Measurements from ENCODE around the gene PSG6. TPM values are rescaled to one million over a fixed set of nuclear protein-coding genes. Genes with fewer than 3 reads are reported as not detected.
"Not testable (repeated sequence)": the region's sequence is repeated elsewhere in the genome, so short reads cannot be mapped to it uniquely, and the experiment has no call there.

PSG6 gene
- under 1 TPM in 1 of 2 donors, not detected in 1; 0.28 TPM for total RNA-seq
- polyA plus RNA-seq (ENCODE audit: insufficient read length in 2 of 2), result under 1 TPM in 1 of 2 donors, not detected in 1; 0.12 TPM
- long read RNA-seq, donor 1, result 0 reads
- long read RNA-seq, donor 2, result 0 reads
- long read RNA-seq, donor 3, result 0 reads
- long read RNA-seq, donor 4, result 0 reads

- not testable (repeated sequence) for H3K27ac ChIP-seq (ENCODE audit: low read depth, low read length); H3K9me3 ChIP-seq (ENCODE audit: control insufficient read depth, insufficient read depth, low read length); H3K4me3 ChIP-seq (ENCODE audit: low read depth, low read length); DNase-seq (ENCODE audit: low read depth in 4 of 6, low spot score in 6 of 6); H3K27me3 ChIP-seq (ENCODE audit: control insufficient read depth, insufficient read depth, low read length); H3K36me3 ChIP-seq (ENCODE audit: control insufficient read depth, insufficient read depth, low read length); H3K4me1 ChIP-seq (ENCODE audit: control insufficient read depth, insufficient read depth, low read length)
- 67% methylated on average over 1 of the region's 1 CpG for WGBS (ENCODE audit: insufficient coverage)
Observed at GRCh38 chr19:42917634-42918033, at the start of gene PSG6. PSG6 (minus strand) TSS chr19:42917894; CDS start chr19:42917792, 102 bp downstream.

- Histone ChIP-seq H3K9me3 (ENCODE audit: control insufficient read depth, insufficient read depth, low read length) (no peaks in the 10 kb centered on the region), H3K4me3 (ENCODE audit: low read depth, low read length) (no peak overlapping the region), H3K27ac (ENCODE audit: low read depth, low read length) (no peak overlapping the region), H3K27me3 (ENCODE audit: control insufficient read depth, insufficient read depth, low read length) (no peaks in the 10 kb centered on the region), H3K36me3 (ENCODE audit: control insufficient read depth, insufficient read depth, low read length) (no peaks in the 10 kb centered on the region), H3K4me1 (ENCODE audit: control insufficient read depth, insufficient read depth, low read length) (no peaks in the 10 kb centered on the region)
- WGBS (ENCODE audit: insufficient coverage), result no CpG with 5 or more reads among the region's 2 CpGs
- peak in 1 of 6 donors; percentile 4 for DNase-seq (ENCODE audit: low read depth in 4 of 6, low spot score in 6 of 6)
Observed at GRCh38 chr19:42965176-42965575, 47.5 kb upstream of the PSG6 start.

- WGBS (ENCODE audit: insufficient coverage), result 93% methylated on average over 3 of the region's 6 CpGs
Observed at GRCh38 chr19:42961119-42961518, 43.4 kb upstream of the PSG6 start.

GRCh38 chr19:42952126-42952525 lies 34.4 kb upstream of the PSG6 start:
- H3K9me3 ChIP-seq (ENCODE audit: control insufficient read depth, insufficient read depth, low read length); H3K27ac ChIP-seq (ENCODE audit: low read depth, low read length); DNase-seq (ENCODE audit: low read depth in 4 of 6, low spot score in 6 of 6); H3K36me3 ChIP-seq (ENCODE audit: control insufficient read depth, insufficient read depth, low read length); H3K27me3 ChIP-seq (ENCODE audit: control insufficient read depth, insufficient read depth, low read length); H3K4me3 ChIP-seq (ENCODE audit: low read depth, low read length); H3K4me1 ChIP-seq (ENCODE audit: control insufficient read depth, insufficient read depth, low read length): not testable (repeated sequence)
- WGBS (ENCODE audit: insufficient coverage), result no CpG with 5 or more reads among the region's 4 CpGs

More at GRCh38 chr19:42961119-42961518, 43.4 kb upstream of the PSG6 start:
- no peak for DNase-seq (ENCODE audit: low read depth in 4 of 6, low spot score in 6 of 6)
- Histone ChIP-seq H3K9me3 (ENCODE audit: control insufficient read depth, insufficient read depth, low read length) (no peaks in the 10 kb centered on the region), H3K27ac (ENCODE audit: low read depth, low read length) (no peak overlapping the region), H3K27me3 (ENCODE audit: control insufficient read depth, insufficient read depth, low read length) (no peaks in the 10 kb centered on the region), H3K36me3 (ENCODE audit: control insufficient read depth, insufficient read depth, low read length) (no peaks in the 10 kb centered on the region), H3K4me1 (ENCODE audit: control insufficient read depth, insufficient read depth, low read length) (no peaks in the 10 kb centered on the region), H3K4me3 (ENCODE audit: low read depth, low read length) (no peak overlapping the region)

GRCh38 chr19:42951476-42951875 lies 33.8 kb upstream of the PSG6 start:
- H3K27ac ChIP-seq (ENCODE audit: low read depth, low read length); H3K4me3 ChIP-seq (ENCODE audit: low read depth, low read length); H3K4me1 ChIP-seq (ENCODE audit: control insufficient read depth, insufficient read depth, low read length); H3K36me3 ChIP-seq (ENCODE audit: control insufficient read depth, insufficient read depth, low read length); DNase-seq (ENCODE audit: low read depth in 4 of 6, low spot score in 6 of 6); H3K27me3 ChIP-seq (ENCODE audit: control insufficient read depth, insufficient read depth, low read length); H3K9me3 ChIP-seq (ENCODE audit: control insufficient read depth, insufficient read depth, low read length): not testable (repeated sequence)
- 80% methylated on average over 1 of the region's 2 CpGs for WGBS (ENCODE audit: insufficient coverage)

- DNase-seq (ENCODE audit: low read depth in 4 of 6, low spot score in 6 of 6), result peak in 1 of 6 donors; percentile 1
- H3K4me3 ChIP-seq (ENCODE audit: low read depth, low read length), result no peak overlapping the region
- no peaks in the 10 kb centered on the region for H3K36me3 ChIP-seq (ENCODE audit: control insufficient read depth, insufficient read depth, low read length)
- no peaks in the 10 kb centered on the region for H3K27me3 ChIP-seq (ENCODE audit: control insufficient read depth, insufficient read depth, low read length)
- no peak overlapping the region for H3K27ac ChIP-seq (ENCODE audit: low read depth, low read length)
- no peaks in the 10 kb centered on the region for H3K9me3 ChIP-seq (ENCODE audit: control insufficient read depth, insufficient read depth, low read length)
- no peaks in the 10 kb centered on the region for H3K4me1 ChIP-seq (ENCODE audit: control insufficient read depth, insufficient read depth, low read length)
- WGBS (ENCODE audit: insufficient coverage), result 24% methylated on average over 7 of the region's 13 CpGs
Observed at GRCh38 chr19:42942187-42942789, 24.6 kb upstream of the PSG6 start.

GRCh38 chr19:42937107-42937506 lies 19.4 kb upstream of the PSG6 start, which contains the start of gene PSG7:
PSG7 (minus strand) TSS chr19:42937207; CDS start chr19:42937076, 131 bp downstream.
- H3K36me3 ChIP-seq (ENCODE audit: control insufficient read depth, insufficient read depth, low read length); H3K27ac ChIP-seq (ENCODE audit: low read depth, low read length); H3K27me3 ChIP-seq (ENCODE audit: control insufficient read depth, insufficient read depth, low read length); H3K4me3 ChIP-seq (ENCODE audit: low read depth, low read length); DNase-seq (ENCODE audit: low read depth in 4 of 6, low spot score in 6 of 6); H3K9me3 ChIP-seq (ENCODE audit: control insufficient read depth, insufficient read depth, low read length); H3K4me1 ChIP-seq (ENCODE audit: control insufficient read depth, insufficient read depth, low read length): not testable (repeated sequence)
- WGBS (ENCODE audit: insufficient coverage), result 87% methylated on average over 3 of the region's 3 CpGs

GRCh38 chr19:42934726-42935125 lies 17.0 kb upstream of the PSG6 start:
- not testable (repeated sequence) for H3K27ac ChIP-seq (ENCODE audit: low read depth, low read length); H3K36me3 ChIP-seq (ENCODE audit: control insufficient read depth, insufficient read depth, low read length); H3K9me3 ChIP-seq (ENCODE audit: control insufficient read depth, insufficient read depth, low read length); H3K4me3 ChIP-seq (ENCODE audit: low read depth, low read length); DNase-seq (ENCODE audit: low read depth in 4 of 6, low spot score in 6 of 6); H3K4me1 ChIP-seq (ENCODE audit: control insufficient read depth, insufficient read depth, low read length); H3K27me3 ChIP-seq (ENCODE audit: control insufficient read depth, insufficient read depth, low read length)

- not testable (repeated sequence) for DNase-seq (ENCODE audit: low read depth in 4 of 6, low spot score in 6 of 6); H3K27ac ChIP-seq (ENCODE audit: low read depth, low read length); H3K9me3 ChIP-seq (ENCODE audit: control insufficient read depth, insufficient read depth, low read length); H3K4me3 ChIP-seq (ENCODE audit: low read depth, low read length); H3K27me3 ChIP-seq (ENCODE audit: control insufficient read depth, insufficient read depth, low read length); H3K36me3 ChIP-seq (ENCODE audit: control insufficient read depth, insufficient read depth, low read length); H3K4me1 ChIP-seq (ENCODE audit: control insufficient read depth, insufficient read depth, low read length)
Observed at GRCh38 chr19:42934183-42934582, 16.5 kb upstream of the PSG6 start.

- H3K27ac ChIP-seq (ENCODE audit: low read depth, low read length); H3K4me1 ChIP-seq (ENCODE audit: control insufficient read depth, insufficient read depth, low read length); H3K9me3 ChIP-seq (ENCODE audit: control insufficient read depth, insufficient read depth, low read length); H3K36me3 ChIP-seq (ENCODE audit: control insufficient read depth, insufficient read depth, low read length); H3K27me3 ChIP-seq (ENCODE audit: control insufficient read depth, insufficient read depth, low read length); H3K4me3 ChIP-seq (ENCODE audit: low read depth, low read length); DNase-seq (ENCODE audit: low read depth in 4 of 6, low spot score in 6 of 6): not testable (repeated sequence)
- 83% methylated on average over 2 of the region's 3 CpGs for WGBS (ENCODE audit: insufficient coverage)
Observed at GRCh38 chr19:42933412-42933811, 15.7 kb upstream of the PSG6 start.

All from spinal cord (tissue), 10 donors.